EL (cell line): Measurements from ENCODE around the gene TNIK.

Experiments
- DNase-seq: peaks from one replicate; pipeline ENCODE4 v3.0.0-alpha.2; 2016

The TNIK gene

GRCh38 chr3:171276923-171277322 is 183.3 kb downstream of the TNIK start:
- no peak for DNase-seq

GRCh38 chr3:171274222-171274621 is 186.0 kb downstream of the TNIK start:
- no peak for DNase-seq

GRCh38 chr3:171270541-171270940 is 189.7 kb downstream of the TNIK start:
- DNase-seq, result no peak

- no peak for DNase-seq
These were observed 190.7 kb downstream of the TNIK start for GRCh38 chr3:171269542-171269941.

- DNase-seq, result no peak
These were observed 191.5 kb downstream of the TNIK start for GRCh38 chr3:171268677-171269076.

- DNase-seq, result no peak
These were observed 193.1 kb downstream of the TNIK start for GRCh38 chr3:171267104-171267503.

GRCh38 chr3:171266740-171267073 is 193.5 kb downstream of the TNIK start:
- DNase-seq, result no peak

GRCh38 chr3:171266034-171266739 is 194.0 kb downstream of the TNIK start:
- no peak for DNase-seq

GRCh38 chr3:171264758-171265157 is 195.4 kb downstream of the TNIK start:
- DNase-seq, result no peak

GRCh38 chr3:171262431-171262830 is 197.8 kb downstream of the TNIK start:
- DNase-seq, result peak; percentile 18

- DNase-seq, result peak; percentile 17
These were observed 198.7 kb downstream of the TNIK start for GRCh38 chr3:171261487-171261886.

GRCh38 chr3:171260899-171261298 is 199.3 kb downstream of the TNIK start:
- DNase-seq, result no peak

- no peak for DNase-seq
These were observed 199.7 kb downstream of the TNIK start for GRCh38 chr3:171260466-171260865.

GRCh38 chr3:171258316-171258715 is 201.9 kb downstream of the TNIK start:
- DNase-seq, result peak; percentile 23

- DNase-seq, result peak; percentile 88
These were observed 202.7 kb downstream of the TNIK start for GRCh38 chr3:171257251-171258203.

GRCh38 chr3:171256445-171257250 is 203.6 kb downstream of the TNIK start:
- peak; percentile 71 for DNase-seq

- no peak for DNase-seq
These were observed 204.9 kb downstream of the TNIK start for GRCh38 chr3:171255236-171255806.

- no peak for DNase-seq
These were observed 205.9 kb downstream of the TNIK start for GRCh38 chr3:171254315-171254714.

GRCh38 chr3:171251835-171252234 is 208.4 kb downstream of the TNIK start:
- no peak for DNase-seq

GRCh38 chr3:171250444-171250843 is 209.8 kb downstream of the TNIK start:
- no peak for DNase-seq

GRCh38 chr3:171249245-171249644 is 211.0 kb downstream of the TNIK start:
- no peak for DNase-seq

- no peak for DNase-seq
These were observed 211.6 kb downstream of the TNIK start for GRCh38 chr3:171248426-171249111.
